Renal pelvis (tissue), 4 donors: ENCODE measurements around the gene PRR23E. TPM values are rescaled to one million over a fixed set of nuclear protein-coding genes. Genes with fewer than 3 reads are reported as not detected.

Experiments used
- DNase-seq: peaks from one replicate; pipeline ENCODE4 v3.0.0-alpha.2; 2013
- polyA plus RNA-seq, 3 donors: library from polyadenylated mRNA; unstranded; fragments of 120-200 nt; gene quantifications; one replicate each; pipeline ENCODE4 v1.2.1, GENCODE V29; 2013; ENCODE audit not compliant: insufficient read length in 3 of 3

Gene PRR23E
- polyA plus RNA-seq, 3 donors, result not detected

DNA sequence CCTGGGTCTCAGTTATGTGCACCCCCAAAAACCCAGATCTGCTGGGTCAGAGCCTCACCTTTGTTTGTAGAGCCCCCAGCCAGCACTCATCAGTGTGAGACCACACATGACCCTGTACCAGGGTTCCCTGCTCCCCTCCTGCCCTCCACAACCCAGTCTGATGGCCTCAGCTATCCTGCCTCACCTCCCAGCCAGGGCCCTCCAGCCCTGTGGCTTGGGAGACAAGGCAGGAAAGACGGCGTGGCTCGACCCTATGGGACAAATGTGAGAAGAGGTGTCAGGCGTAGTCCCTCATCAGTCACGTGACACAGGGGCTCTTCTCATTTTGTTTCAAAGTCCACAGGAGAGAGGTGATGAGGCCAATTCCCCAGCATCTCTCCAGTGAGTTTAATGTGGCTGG is 28.3 kb upstream of the PRR23E start:
- no peak for DNase-seq

DNA sequence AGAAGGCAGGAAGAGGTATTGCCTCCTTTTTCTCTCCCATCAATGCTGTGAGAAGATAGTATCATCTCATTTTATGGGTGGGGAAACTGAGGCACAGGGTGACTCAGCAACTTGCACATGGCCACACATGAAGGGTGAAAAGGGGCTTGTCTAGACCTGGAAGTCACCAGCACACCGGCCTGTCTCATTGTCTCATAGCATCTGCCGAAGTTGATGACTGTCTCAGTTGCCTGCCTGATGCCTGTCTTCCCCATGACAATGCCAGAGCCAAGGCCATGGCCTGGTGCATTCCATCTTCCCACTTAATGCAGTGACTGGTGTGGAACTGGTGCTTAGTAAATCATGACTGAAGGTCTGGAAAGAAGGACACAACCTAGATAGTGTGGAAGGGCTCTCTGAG is 27.9 kb upstream of the PRR23E start:
- no peak for DNase-seq

DNA sequence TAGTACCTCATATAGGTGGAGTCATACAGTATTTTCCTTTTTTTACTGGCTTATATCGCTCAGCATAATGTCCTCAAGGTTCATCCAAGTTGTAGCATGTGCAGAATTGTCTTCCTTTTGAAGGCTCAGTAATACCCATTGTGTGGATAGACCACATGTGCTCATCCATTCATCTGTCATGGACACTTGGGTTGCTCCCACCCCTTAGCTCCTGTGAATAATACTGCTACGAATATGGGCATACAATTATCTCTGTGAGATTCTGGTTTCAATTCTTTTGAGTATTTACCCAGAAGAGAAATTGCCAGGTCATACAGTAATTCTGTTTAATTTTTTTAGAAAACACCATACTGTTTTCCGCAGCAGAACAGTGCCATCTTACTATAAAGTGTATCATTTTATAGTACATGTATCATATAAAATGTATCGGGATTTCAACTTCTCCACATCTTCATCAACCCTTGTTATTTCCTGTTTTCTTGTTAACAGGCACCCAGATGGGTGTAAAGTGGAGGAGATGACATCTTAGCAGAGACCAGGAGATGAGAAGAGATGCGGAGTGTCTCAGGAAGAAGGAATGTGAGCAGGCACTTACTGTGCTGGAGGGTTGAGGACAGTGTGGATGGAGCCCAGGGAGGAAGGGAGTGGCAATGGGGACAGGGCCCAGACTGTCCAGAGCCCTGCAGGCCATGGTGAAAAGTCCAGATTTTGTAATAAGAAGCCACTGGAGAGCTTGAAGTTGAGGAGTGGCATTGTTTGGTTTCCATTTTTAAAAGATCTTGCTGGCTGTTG is 27.0 kb upstream of the PRR23E start:
- no peak for DNase-seq

DNA sequence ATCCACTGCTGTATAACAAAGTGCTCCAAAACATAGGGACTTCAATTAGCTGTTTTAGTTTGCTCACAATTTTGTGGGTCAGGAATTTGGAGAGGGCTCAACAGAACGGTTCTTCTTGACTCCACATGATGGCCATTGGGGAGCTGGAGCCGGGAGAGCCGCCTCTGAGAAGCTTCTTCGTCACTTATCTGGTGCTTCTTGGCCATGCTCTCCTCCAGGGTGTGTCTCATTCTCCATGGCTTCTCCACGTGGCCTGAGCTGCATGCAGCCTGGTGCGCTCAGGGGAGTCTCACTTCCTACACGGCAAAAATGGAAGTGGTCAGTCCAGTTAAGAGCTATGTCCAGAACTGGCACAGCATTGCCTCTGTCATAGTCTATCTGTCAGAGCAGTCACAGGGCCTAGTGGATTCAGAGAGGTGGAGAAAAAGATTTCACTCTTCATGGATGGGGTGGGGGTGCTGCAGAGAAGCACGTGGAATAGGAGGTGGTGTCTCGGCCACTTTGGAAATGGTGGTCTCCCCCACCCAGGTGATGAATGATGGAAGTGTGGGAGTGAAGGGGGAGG is 26.3 kb upstream of the PRR23E start:
- no peak for DNase-seq

DNA sequence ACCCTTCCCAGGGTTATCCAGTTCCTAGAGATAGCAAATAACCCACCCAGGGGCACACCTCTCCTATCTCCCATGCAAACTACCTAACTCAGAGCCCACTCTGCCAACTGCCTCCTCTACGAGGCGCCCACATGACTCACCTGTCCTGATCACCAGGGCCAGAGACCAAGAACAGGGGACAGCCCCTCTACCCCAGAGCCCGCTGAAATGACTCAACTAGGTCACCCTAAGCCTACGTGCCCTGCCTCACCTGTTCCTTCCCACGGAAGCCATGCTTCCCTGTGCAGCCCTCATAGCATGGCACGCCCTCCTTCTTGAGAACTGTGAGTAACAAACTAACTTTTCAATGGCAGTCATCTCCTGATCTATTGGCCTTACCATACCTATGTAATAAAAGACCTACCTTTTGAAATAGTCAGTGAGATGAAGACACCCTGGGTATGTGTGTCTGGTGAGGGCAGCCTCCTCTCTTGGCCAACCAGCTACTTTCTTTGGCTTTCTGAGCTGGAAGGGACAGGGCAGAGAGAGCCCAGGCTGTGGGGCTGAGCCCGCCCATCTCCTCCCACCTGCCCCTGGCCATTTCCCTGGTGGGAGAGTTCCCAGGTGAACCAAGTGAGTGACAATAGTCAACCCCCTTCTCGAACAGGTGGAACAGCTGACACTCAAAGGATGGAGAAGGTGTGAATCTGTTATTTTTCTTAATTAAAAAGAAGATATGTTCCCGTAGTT is 25.5 kb upstream of the PRR23E start:
- no peak for DNase-seq

GRCh38 chr3:127168271-127168670 is 24.7 kb upstream of the PRR23E start:
- no peak for DNase-seq

- DNase-seq, result peak; percentile 50
These were observed 22.1 kb upstream of the PRR23E start for GRCh38 chr3:127170814-127171213.

GRCh38 chr3:127171320-127171719 is 21.6 kb upstream of the PRR23E start:
- DNase-seq, result no peak

DNA sequence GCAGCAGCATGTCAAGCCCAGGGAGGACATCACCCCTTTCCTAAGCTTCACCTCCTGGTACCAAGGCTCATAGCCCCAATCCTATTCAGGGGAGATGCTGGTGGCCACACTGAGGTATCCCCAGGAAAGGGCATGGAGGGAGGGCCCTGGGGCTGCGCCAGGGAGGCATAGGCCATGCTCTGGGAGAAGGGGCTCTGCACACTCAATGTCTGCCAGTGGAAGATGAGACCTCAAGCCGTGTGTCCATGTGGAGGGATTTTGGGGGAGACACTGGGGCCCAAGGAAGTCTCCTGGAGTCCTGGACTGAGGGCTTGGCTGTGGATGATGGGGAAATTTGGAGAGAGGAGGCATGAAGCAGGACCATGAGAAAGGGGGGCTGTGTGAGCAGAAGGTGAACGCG is 21.2 kb upstream of the PRR23E start:
- no peak for DNase-seq

DNA sequence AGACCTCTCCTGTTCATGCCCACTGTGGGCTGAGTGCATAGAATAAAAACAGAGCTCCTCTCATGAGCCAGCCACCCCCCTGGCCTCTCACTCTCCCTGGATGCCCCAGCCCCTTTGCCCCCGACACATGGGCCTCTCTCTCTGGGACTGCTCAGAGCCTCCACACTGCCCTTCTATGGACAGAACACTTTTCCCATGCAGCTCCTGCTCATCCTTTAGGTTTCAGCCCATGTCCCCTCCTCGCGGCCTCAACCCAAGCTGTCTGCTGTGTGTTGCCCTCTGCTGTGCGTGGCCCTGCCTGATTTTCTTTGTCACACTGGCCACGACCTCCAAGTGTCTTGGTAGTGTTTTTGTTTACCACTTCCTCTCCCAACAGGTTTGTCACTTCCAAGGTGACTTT is 20.7 kb upstream of the PRR23E start:
- no peak for DNase-seq

- peak; percentile 83 for DNase-seq
These were observed 20.0 kb upstream of the PRR23E start for GRCh38 chr3:127172781-127173515.

DNA sequence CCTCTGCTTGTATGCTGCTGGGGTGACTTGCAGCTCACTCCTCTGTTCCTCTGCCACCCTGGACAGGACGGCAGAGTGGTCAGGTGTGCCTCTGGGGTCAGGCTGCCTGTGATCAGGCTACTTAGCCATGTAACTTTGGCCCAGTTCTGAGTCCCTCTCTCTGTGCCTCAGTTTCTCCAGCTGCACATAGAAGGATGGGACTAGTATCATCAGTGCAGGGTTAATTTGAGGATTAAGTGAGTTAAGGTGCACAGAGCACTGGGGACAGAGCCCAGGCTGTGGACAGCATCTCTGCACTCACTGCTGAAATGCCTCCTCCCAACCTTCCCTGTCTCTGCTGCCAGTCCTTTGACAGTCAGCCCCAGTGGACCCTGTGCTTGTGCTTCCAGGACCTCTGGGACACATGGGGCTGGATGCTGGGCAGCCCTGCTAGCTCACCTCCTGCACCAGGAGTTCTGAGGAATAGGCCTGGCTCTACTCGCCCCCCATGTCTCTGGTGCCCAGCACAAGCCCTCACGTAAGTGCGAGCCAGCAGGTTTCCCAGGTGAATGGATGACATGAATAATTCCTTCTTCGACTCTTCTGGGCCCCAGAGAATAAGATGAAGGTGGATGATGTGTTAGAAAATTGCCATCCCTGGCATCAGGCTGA is 19.3 kb upstream of the PRR23E start:
- DNase-seq, result no peak

- DNase-seq, result no peak
These were observed 18.6 kb upstream of the PRR23E start for GRCh38 chr3:127174284-127174683.

GRCh38 chr3:127174715-127175140 is 18.2 kb upstream of the PRR23E start:
- no peak for DNase-seq

DNA sequence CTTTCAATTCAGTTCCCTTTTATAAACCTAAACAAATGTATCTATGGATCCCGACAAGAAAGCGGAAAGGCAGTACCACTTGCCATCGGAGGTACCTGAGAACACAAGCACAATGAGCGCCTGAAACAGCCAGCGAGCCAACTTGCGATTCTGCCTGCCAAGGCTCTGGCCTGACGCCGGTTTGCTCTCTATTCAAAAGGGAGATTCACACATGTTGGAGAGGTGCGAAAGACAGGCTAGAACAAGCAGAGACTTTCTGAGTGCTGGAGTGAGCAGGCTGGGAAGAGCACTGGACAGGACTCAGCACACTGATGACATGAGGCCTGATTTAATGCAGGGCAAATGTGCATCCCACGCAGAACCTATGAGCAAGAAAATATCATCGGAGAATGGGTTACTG is 17.7 kb upstream of the PRR23E start:
- DNase-seq, result no peak

DNA sequence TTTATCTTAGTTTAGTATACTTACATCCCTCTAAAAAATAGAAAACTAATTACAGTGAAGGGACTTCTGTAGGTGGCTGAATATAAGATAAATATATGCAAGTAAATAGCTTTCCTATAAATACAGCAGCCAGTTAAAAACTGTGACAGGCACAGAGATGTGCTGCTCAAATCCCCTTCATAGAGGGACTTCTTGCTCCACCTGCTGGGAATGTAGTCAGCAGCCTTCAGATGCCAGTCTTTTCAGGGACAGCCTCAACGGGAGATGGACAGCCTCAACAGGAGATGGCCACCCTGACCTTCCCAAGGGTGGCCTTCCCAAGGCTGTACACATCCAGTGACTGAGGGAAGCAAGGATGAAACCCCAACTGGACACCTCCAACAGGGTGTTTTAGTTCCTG is 15.7 kb upstream of the PRR23E start:
- DNase-seq, result no peak

- no peak for DNase-seq
These were observed 12.1 kb upstream of the PRR23E start for GRCh38 chr3:127180859-127181258.

- no peak for DNase-seq
These were observed 10.5 kb upstream of the PRR23E start for GRCh38 chr3:127182431-127182830.

DNA sequence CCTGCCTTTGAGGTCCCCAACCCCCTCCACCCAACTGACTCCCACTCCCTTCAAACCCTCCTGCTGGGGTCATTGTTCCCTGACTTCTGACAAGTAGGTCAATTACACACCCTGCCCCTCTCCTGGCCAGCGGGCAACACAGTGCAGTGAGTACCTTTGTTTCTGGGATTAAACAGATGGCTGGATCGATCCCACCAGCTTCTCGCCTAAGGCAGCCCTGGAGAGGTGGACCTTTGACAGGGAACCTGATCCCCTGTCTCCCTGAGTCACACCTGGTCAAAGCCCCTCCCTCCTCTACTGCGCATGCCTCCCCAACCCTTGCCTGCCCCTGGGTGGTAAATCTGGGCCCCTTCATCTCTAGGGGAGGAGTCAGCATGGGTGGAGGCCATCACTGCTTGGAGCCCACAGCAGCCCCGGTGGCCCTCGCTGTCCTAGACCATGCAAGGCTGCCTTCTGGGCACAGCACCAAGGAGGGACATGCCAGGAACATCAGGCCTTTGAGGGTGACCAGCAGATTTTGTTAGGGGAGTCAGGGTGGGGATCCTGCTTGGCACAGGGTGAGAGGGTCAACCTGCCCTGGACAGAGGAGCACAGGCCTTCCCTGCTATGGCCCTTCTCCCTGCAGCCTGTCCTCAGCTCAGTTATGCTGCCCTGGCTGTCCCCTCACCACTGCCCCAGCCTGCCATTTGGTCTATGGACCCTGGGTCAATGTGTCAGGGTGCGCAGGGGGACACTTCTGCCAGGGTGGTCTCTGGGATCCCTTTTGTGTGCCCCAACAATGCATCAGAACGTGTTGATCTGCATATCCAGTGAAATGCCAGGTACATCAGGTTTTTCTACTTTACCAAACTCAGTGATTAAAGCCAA is 9.8 kb upstream of the PRR23E start:
- no peak for DNase-seq

GRCh38 chr3:127183931-127184869 is 8.7 kb upstream of the PRR23E start:
- no peak for DNase-seq
